WTC11 (cell line): ENCODE results near the gene EXOC4. TPM values are rescaled to one million over a fixed set of nuclear protein-coding genes. Genes with fewer than 3 reads are reported as not detected.

Source experiments
- ATAC-seq: fragments of 200-7000 bp; cut with Tn5 transposase; 2 replicates; pipeline ENCODE4 v1.10.0; 2021; ENCODE audit warnings: mild to moderate bottlenecking, moderate library complexity
- CTCF ChIA-PET: fragments of 300-600 bp; sonication (Branson Sonifier 250); formaldehyde crosslinking; loops from one replicate; lab custom pipeline; 2021; ENCODE audit warnings: antibody characterized with exemption; lab: Charles Lee
- POLR2A ChIA-PET: fragments of 350-600 bp; sonication (Branson Sonifier 250); formaldehyde crosslinking; loops from one replicate; lab custom pipeline; 2021; ENCODE audit warnings: antibody characterized with exemption; lab: Charles Lee
- DNase-seq: peaks from one replicate; pipeline ENCODE4 v3.0.0; 2021; ENCODE audit warnings: low spot score
- H3K27ac Mint-ChIP-seq: 2 replicates; pipeline ENCODE4 v1.8.0; 2021; ENCODE audit warnings: mixed read lengths
- H3K27me3 Mint-ChIP-seq: 2 replicates; pipeline ENCODE4 v1.8.0; 2021; ENCODE audit warnings: low read depth, mild to moderate bottlenecking, moderate library complexity, mixed read lengths
- H3K36me3 Mint-ChIP-seq: 2 replicates; pipeline ENCODE4 v1.8.0; 2021; ENCODE audit warnings: mixed read lengths
- H3K4me1 Mint-ChIP-seq: 2 replicates; pipeline ENCODE4 v1.8.0; 2022; ENCODE audit warnings: mixed read lengths
- H3K4me3 Mint-ChIP-seq: 2 replicates; pipeline ENCODE4 v1.8.0; 2021; ENCODE audit warnings: mild to moderate bottlenecking, moderate library complexity, mixed read lengths
- H3K9me3 Mint-ChIP-seq: 2 replicates; pipeline ENCODE4 v1.8.0; 2021; ENCODE audit warnings: mixed read lengths
- ATF1 ChIP-seq: sonication (generic); formaldehyde crosslinking; IDR thresholded peaks from 2 replicates; pipeline ENCODE4 v1.8.1; 2023; ENCODE audit warnings: mild to moderate bottlenecking, moderate library complexity, missing genetic modification reagents
- CREM ChIP-seq: sonication (generic); formaldehyde crosslinking; IDR thresholded peaks from 2 replicates; pipeline ENCODE4 v1.8.1; 2022; ENCODE audit warnings: mild to moderate bottlenecking, missing genetic modification reagents, moderate library complexity
- E2F5 ChIP-seq: sonication (generic); formaldehyde crosslinking; IDR thresholded peaks from 2 replicates; pipeline ENCODE4 v1.8.1; 2022; ENCODE audit warnings: mild to moderate bottlenecking, moderate library complexity, missing genetic modification reagents
- EMX1 ChIP-seq: fragments of 250-450 bp; sonication (Bioruptor Pico); IDR thresholded peaks from 2 replicates; pipeline ENCODE4 v1.8.0; 2021; ENCODE audit warnings: mild to moderate bottlenecking
- ESRRA ChIP-seq: sonication (generic); formaldehyde crosslinking; IDR thresholded peaks from 2 replicates; pipeline ENCODE4 v1.8.1; 2022; ENCODE audit warnings: mild to moderate bottlenecking, missing genetic modification reagents, borderline replicate concordance
- FOXK1 ChIP-seq: sonication (generic); formaldehyde crosslinking; IDR thresholded peaks from 2 replicates; pipeline ENCODE4 v1.8.0; 2022; ENCODE audit warnings: mild to moderate bottlenecking, moderate library complexity, missing genetic modification reagents
- MYBL2 ChIP-seq: sonication (generic); formaldehyde crosslinking; IDR thresholded peaks from 2 replicates; pipeline ENCODE4 v1.8.1; 2023; ENCODE audit warnings: mild to moderate bottlenecking, moderate library complexity, missing genetic modification reagents
- NFE2L1 ChIP-seq: sonication (generic); formaldehyde crosslinking; IDR thresholded peaks from 2 replicates; pipeline ENCODE4 v1.8.1; 2023; ENCODE audit warnings: missing genetic modification reagents
- NFYB ChIP-seq: sonication (generic); formaldehyde crosslinking; conservative IDR thresholded peaks from 2 replicates; pipeline ENCODE4 v1.8.0; 2022; ENCODE audit warnings: low read depth, missing genetic modification reagents
- NR1H2 ChIP-seq: sonication (generic); formaldehyde crosslinking; IDR thresholded peaks from 2 replicates; pipeline ENCODE4 v1.9.0; 2021; ENCODE audit warnings: mild to moderate bottlenecking, moderate library complexity, missing genetic modification reagents
- NR2C2 ChIP-seq: sonication (generic); formaldehyde crosslinking; IDR thresholded peaks from 2 replicates; pipeline ENCODE4 v1.8.0; 2022; ENCODE audit warnings: mild to moderate bottlenecking, missing genetic modification reagents
- PRRX2 ChIP-seq: fragments of 250-450 bp; sonication (Bioruptor Pico); IDR thresholded peaks from 2 replicates; pipeline ENCODE4 v1.8.0; 2021; ENCODE audit warnings: mild to moderate bottlenecking
- RORB ChIP-seq: fragments of 250-450 bp; sonication (Bioruptor Pico); IDR thresholded peaks from 2 replicates; pipeline ENCODE4 v1.9.0; 2021; ENCODE audit warnings: mild to moderate bottlenecking
- TEAD4 ChIP-seq: sonication (generic); formaldehyde crosslinking; IDR thresholded peaks from 2 replicates; pipeline ENCODE4 v1.8.0; 2022; ENCODE audit warnings: mild to moderate bottlenecking, missing genetic modification reagents
- TP53 ChIP-seq: sonication (generic); formaldehyde crosslinking; IDR thresholded peaks from 2 replicates; pipeline ENCODE4 v1.8.1; 2023; ENCODE audit warnings: mild to moderate bottlenecking, missing genetic modification reagents
- ZBTB21 ChIP-seq: sonication (generic); formaldehyde crosslinking; IDR thresholded peaks from 2 replicates; pipeline ENCODE4 v1.8.1; 2023; ENCODE audit warnings: mild to moderate bottlenecking, missing genetic modification reagents, borderline replicate concordance
- ZNF138 ChIP-seq: sonication (generic); formaldehyde crosslinking; conservative IDR thresholded peaks from 2 replicates; pipeline ENCODE4 v1.8.1; 2022; ENCODE audit warnings: mild to moderate bottlenecking, moderate library complexity, missing genetic modification reagents
- ZNF232 ChIP-seq: sonication (generic); formaldehyde crosslinking; IDR thresholded peaks from 2 replicates; pipeline ENCODE4 v1.8.0; 2022; ENCODE audit warnings: mild to moderate bottlenecking, missing genetic modification reagents
- ZNF263 ChIP-seq: sonication (generic); formaldehyde crosslinking; IDR thresholded peaks from 2 replicates; pipeline ENCODE4 v1.8.1; 2022; ENCODE audit warnings: low read depth, mild to moderate bottlenecking, moderate library complexity, missing genetic modification reagents
- ZNF396 ChIP-seq: fragments of 250-450 bp; sonication (Bioruptor Pico); IDR thresholded peaks from 2 replicates; pipeline ENCODE4 v1.8.0; 2021; ENCODE audit warnings: mild to moderate bottlenecking, moderate library complexity, borderline replicate concordance
- total RNA-seq: library from RNA; stranded (reverse); gene quantifications from 3 replicates; pipeline ENCODE4 v1.2.3, GENCODE V29; 2021
- TF ChIP-seq, protein P1 (sequence below): fragments of 250-450 bp; sonication (Bioruptor Pico); IDR thresholded peaks from 2 replicates; pipeline ENCODE4 v1.9.0; 2021; ENCODE audit warnings: mild to moderate bottlenecking
- TF ChIP-seq, protein P2 (sequence below): sonication (generic); formaldehyde crosslinking; IDR thresholded peaks from 2 replicates; pipeline ENCODE4 v1.8.0; 2022; ENCODE audit warnings: mild to moderate bottlenecking, missing genetic modification reagents
- TF ChIP-seq, protein P3 (sequence below): sonication (generic); formaldehyde crosslinking; IDR thresholded peaks from 2 replicates; pipeline ENCODE4 v1.8.0; 2022; ENCODE audit warnings: mild to moderate bottlenecking, missing genetic modification reagents
- TF ChIP-seq, protein P4 (sequence below): sonication (generic); formaldehyde crosslinking; IDR thresholded peaks from 2 replicates; pipeline ENCODE4 v1.8.1; 2023; ENCODE audit warnings: mild to moderate bottlenecking, moderate library complexity, missing genetic modification reagents
- TF ChIP-seq, protein P5 (sequence below): fragments of 250-450 bp; sonication (Bioruptor Pico); IDR thresholded peaks from 2 replicates; pipeline ENCODE4 v1.8.0; 2021; ENCODE audit warnings: mild to moderate bottlenecking
- TF ChIP-seq, protein P6 (sequence below): sonication (generic); formaldehyde crosslinking; IDR thresholded peaks from 2 replicates; pipeline ENCODE4 v1.8.0; 2023; ENCODE audit warnings: missing genetic modification reagents

EXOC4 gene
- total RNA-seq, 1 experiment from 2014 or later: 62.0 TPM

DNA sequence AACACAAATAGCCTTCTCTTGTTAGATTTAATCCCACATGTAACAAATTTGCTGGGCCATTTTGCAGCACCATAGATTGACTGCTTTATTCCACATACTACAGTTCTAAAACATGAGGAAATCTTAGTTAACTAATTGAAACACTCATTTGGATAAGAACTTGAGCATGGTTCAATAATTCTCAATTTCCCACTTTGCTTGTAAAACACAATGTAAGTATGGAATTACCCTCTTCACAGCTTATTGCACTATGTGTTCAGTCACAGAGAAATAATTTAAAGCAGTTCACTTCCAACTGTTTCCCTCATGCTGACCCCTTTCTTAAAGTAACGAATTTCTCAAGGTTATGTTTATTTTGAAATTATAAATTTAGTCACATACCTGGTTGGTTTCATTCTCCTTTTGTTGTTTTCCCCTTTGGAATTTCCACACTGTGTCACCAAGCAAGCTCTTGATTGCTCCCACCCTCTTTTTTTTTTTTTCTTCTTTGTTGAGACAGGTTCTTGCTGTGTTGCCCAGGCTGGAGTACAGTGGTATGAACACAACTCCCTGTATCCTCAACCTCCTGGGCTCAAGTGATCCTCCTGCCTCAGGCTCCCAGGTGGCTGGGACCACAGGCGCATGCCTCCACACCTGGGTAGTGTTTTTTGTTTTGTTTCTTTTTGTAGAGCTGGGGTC is 425.4 kb downstream of the EXOC4 start (continued):
- TF ChIP-seq NR2C2: no peak
- TF ChIP-seq E2F5 (CRISPR knock-in tag): no peak
- no peak for TF ChIP-seq NFE2L1 (CRISPR knock-in tag)
- TF ChIP-seq, protein P1, sequence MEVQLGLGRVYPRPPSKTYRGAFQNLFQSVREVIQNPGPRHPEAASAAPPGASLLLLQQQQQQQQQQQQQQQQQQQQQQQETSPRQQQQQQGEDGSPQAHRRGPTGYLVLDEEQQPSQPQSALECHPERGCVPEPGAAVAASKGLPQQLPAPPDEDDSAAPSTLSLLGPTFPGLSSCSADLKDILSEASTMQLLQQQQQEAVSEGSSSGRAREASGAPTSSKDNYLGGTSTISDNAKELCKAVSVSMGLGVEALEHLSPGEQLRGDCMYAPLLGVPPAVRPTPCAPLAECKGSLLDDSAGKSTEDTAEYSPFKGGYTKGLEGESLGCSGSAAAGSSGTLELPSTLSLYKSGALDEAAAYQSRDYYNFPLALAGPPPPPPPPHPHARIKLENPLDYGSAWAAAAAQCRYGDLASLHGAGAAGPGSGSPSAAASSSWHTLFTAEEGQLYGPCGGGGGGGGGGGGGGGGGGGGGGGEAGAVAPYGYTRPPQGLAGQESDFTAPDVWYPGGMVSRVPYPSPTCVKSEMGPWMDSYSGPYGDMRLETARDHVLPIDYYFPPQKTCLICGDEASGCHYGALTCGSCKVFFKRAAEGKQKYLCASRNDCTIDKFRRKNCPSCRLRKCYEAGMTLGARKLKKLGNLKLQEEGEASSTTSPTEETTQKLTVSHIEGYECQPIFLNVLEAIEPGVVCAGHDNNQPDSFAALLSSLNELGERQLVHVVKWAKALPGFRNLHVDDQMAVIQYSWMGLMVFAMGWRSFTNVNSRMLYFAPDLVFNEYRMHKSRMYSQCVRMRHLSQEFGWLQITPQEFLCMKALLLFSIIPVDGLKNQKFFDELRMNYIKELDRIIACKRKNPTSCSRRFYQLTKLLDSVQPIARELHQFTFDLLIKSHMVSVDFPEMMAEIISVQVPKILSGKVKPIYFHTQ (CRISPR knock-in tag): no peak
- no peak for TF ChIP-seq EMX1 (CRISPR knock-in tag)

DNA sequence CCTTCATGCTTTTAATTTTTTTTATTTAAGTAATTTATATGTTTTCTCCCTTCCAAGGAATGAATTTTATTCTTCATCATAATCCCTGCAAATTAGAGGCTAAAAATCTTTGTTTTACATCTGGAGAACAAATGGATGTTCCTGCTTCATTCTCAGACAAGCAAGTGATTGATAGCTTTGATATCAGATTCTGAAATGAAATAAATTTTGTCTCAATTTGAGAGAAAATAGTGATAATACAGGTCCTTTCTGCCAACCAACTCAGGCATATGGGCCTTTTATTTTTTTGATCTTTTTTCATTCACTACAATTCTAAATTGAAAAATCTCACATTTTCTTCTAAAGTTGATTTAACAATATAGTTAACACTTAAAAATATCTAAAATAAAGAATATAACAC is 427.1 kb downstream of the EXOC4 start:
- H3K27me3 Mint-ChIP-seq: no peaks in the 10 kb centered on the region
- no peak overlapping the region for H3K27ac Mint-ChIP-seq
- peaks cover 21% of the 10 kb centered on the region for H3K4me1 Mint-ChIP-seq
- CTCF ChIA-PET: no interaction called here
- ATAC-seq (no peak), DNase-seq (no peak)
- no peaks in the 10 kb centered on the region for H3K36me3 Mint-ChIP-seq
- no peak overlapping the region for H3K4me3 Mint-ChIP-seq
- POLR2A ChIA-PET: no interaction called here
- TF ChIP-seq, protein P2, sequence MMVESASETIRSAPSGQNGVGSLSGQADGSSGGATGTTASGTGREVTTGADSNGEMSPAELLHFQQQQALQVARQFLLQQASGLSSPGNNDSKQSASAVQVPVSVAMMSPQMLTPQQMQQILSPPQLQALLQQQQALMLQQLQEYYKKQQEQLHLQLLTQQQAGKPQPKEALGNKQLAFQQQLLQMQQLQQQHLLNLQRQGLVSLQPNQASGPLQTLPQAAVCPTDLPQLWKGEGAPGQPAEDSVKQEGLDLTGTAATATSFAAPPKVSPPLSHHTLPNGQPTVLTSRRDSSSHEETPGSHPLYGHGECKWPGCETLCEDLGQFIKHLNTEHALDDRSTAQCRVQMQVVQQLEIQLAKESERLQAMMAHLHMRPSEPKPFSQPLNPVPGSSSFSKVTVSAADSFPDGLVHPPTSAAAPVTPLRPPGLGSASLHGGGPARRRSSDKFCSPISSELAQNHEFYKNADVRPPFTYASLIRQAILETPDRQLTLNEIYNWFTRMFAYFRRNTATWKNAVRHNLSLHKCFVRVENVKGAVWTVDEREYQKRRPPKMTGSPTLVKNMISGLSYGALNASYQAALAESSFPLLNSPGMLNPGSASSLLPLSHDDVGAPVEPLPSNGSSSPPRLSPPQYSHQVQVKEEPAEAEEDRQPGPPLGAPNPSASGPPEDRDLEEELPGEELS (CRISPR knock-in tag): no peak
- TF ChIP-seq ZBTB21 (CRISPR knock-in tag): no peak
- no peak for TF ChIP-seq ZNF263 (CRISPR knock-in tag)
- no peak for TF ChIP-seq ATF1 (CRISPR knock-in tag)
- TF ChIP-seq ZNF232 (CRISPR knock-in tag): no peak
- no peak for TF ChIP-seq TEAD4 (CRISPR knock-in tag)
- no peak for TF ChIP-seq CREM
- TF ChIP-seq FOXK1: no peak
- no peak for TF ChIP-seq MYBL2 (CRISPR knock-in tag)
- TF ChIP-seq NFYB: no peak
- TF ChIP-seq, all 79 proteins: peak for 0
- no peaks in the 10 kb centered on the region for H3K9me3 Mint-ChIP-seq

DNA sequence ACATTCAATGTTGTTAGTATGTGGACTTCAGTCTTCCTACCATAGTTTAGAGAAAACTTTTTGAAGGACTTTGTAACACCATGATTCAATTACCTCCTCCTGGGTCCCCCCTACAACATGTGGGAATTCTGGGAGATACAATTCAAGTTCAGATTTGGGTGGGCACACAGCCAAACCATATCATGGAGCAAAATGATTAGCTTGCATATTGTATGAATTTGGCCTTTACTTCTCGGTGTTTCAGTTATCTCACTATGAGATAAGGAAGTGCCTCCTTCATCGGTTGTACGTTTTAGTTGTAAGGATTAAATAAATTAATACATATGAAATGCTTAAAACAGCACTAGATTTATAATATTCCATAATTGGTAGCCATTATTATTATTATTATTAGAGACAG is 428.7 kb downstream of the EXOC4 start:
- Mint-ChIP-seq H3K27me3 (no peaks in the 10 kb centered on the region), H3K27ac (no peak overlapping the region), H3K36me3 (0 out of 2 replicates have a peak, but pooled peaks cover 3% of the 10 kb centered on the region), H3K9me3 (peaks cover 3% of the 10 kb centered on the region; the same call in 1 of the 2 replicates), H3K4me1 (peaks cover 21% of the 10 kb centered on the region), H3K4me3 (no peak overlapping the region)
- POLR2A ChIA-PET: no interaction called here
- ATAC-seq (no peak), DNase-seq (no peak)
- CTCF ChIA-PET: interaction anchor here (0.6 kb wide), 1 partner anchor 1500 kb away, joined by 3 read pairs; no protein-coding TSS in a partner anchor
- TF ChIP-seq NR1H2 (CRISPR knock-in tag) (no peak), ZNF396 (no peak), ESRRA (CRISPR knock-in tag) (no peak), RORB (no peak), FOXK1 (no peak), TP53 (CRISPR knock-in tag) (no peak), ZNF138 (CRISPR knock-in tag) (no peak), PRRX2 (no peak)
- TF ChIP-seq, protein P3, sequence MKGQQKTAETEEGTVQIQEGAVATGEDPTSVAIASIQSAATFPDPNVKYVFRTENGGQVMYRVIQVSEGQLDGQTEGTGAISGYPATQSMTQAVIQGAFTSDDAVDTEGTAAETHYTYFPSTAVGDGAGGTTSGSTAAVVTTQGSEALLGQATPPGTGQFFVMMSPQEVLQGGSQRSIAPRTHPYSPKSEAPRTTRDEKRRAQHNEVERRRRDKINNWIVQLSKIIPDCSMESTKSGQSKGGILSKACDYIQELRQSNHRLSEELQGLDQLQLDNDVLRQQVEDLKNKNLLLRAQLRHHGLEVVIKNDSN: no peak
- TF ChIP-seq, protein P4, sequence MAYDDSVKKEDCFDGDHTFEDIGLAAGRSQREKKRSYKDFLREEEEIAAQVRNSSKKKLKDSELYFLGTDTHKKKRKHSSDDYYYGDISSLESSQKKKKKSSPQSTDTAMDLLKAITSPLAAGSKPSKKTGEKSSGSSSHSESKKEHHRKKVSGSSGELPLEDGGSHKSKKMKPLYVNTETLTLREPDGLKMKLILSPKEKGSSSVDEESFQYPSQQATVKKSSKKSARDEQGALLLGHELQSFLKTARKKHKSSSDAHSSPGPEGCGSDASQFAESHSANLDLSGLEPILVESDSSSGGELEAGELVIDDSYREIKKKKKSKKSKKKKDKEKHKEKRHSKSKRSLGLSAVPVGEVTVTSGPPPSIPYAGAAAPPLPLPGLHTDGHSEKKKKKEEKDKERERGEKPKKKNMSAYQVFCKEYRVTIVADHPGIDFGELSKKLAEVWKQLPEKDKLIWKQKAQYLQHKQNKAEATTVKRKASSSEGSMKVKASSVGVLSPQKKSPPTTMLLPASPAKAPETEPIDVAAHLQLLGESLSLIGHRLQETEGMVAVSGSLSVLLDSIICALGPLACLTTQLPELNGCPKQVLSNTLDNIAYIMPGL: no peak
- TF ChIP-seq, protein P5, sequence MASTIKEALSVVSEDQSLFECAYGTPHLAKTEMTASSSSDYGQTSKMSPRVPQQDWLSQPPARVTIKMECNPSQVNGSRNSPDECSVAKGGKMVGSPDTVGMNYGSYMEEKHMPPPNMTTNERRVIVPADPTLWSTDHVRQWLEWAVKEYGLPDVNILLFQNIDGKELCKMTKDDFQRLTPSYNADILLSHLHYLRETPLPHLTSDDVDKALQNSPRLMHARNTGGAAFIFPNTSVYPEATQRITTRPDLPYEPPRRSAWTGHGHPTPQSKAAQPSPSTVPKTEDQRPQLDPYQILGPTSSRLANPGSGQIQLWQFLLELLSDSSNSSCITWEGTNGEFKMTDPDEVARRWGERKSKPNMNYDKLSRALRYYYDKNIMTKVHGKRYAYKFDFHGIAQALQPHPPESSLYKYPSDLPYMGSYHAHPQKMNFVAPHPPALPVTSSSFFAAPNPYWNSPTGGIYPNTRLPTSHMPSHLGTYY: no peak
- TF ChIP-seq, protein P6, sequence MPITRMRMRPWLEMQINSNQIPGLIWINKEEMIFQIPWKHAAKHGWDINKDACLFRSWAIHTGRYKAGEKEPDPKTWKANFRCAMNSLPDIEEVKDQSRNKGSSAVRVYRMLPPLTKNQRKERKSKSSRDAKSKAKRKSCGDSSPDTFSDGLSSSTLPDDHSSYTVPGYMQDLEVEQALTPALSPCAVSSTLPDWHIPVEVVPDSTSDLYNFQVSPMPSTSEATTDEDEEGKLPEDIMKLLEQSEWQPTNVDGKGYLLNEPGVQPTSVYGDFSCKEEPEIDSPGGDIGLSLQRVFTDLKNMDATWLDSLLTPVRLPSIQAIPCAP (CRISPR knock-in tag): no peak
